Cardiac muscle cell (in vitro differentiated cells and primary cell): ENCODE results near the gene WSCD2. TPM values are rescaled to one million over a fixed set of nuclear protein-coding genes. Genes with fewer than 3 reads are reported as not detected.

Source experiments
- DNase-seq, 2 donors: peaks; one replicate each; pipeline versions ENCODE4 v3.0.0 to v3.0.0-alpha.2; 2010 to 2017; ENCODE audit warnings: low read depth in 1 of 2, low spot score in 1 of 2
- H3K27ac ChIP-seq: fragments of 200-600 bp; sonication (generic); 2 replicates; pipeline ENCODE4 v1.5.1; 2016
- H3K27me3 ChIP-seq: fragments of 200-600 bp; sonication (generic); 2 replicates; pipeline ENCODE4 v1.6.0; 2016; ENCODE audit warnings: control low read depth
- H3K36me3 ChIP-seq: fragments of 200-600 bp; sonication (generic); 2 replicates; pipeline ENCODE4 v1.5.1; 2016; ENCODE audit warnings: control low read depth
- H3K4me1 ChIP-seq: fragments of 200-600 bp; sonication (generic); 2 replicates; pipeline ENCODE4 v1.8.1; 2017; ENCODE audit warnings: low read depth, mild to moderate bottlenecking, mixed run types
- H3K4me3 ChIP-seq: fragments of 200-600 bp; sonication (generic); 2 replicates; pipeline ENCODE4 v1.5.1; 2016; ENCODE audit warnings: mild to moderate bottlenecking
- H3K9me3 ChIP-seq: fragments of 200-600 bp; sonication (generic); 2 replicates; pipeline ENCODE4 v1.5.1; 2017; ENCODE audit warnings: low read depth, mild to moderate bottlenecking, control low read depth
- polyA plus RNA-seq: library from polyadenylated mRNA; unstranded; fragments of >200 nt; fragmentation: Nextera tagmentation; extraction: Ambion mirVana; gene quantifications from 2 replicates; pipeline ENCODE4 v1.2.1, GENCODE V29; 2016
- total RNA-seq: library from RNA; depleted of rRNA; stranded (reverse); fragments of >200 nt; gene quantifications from 2 replicates; pipeline ENCODE4 v1.2.3, GENCODE V29; 2016
- TF ChIP-seq, protein P1 (sequence below): IDR thresholded peaks from 2 replicates; pipeline ENCODE4 v1.5.1; 2012; ENCODE audit warnings: low read depth, mild to moderate bottlenecking, low read length

Gene WSCD2
- total and polyA plus RNA-seq, 2 experiments from 2014 or later: 7.0 to 7.1 TPM

DNA sequence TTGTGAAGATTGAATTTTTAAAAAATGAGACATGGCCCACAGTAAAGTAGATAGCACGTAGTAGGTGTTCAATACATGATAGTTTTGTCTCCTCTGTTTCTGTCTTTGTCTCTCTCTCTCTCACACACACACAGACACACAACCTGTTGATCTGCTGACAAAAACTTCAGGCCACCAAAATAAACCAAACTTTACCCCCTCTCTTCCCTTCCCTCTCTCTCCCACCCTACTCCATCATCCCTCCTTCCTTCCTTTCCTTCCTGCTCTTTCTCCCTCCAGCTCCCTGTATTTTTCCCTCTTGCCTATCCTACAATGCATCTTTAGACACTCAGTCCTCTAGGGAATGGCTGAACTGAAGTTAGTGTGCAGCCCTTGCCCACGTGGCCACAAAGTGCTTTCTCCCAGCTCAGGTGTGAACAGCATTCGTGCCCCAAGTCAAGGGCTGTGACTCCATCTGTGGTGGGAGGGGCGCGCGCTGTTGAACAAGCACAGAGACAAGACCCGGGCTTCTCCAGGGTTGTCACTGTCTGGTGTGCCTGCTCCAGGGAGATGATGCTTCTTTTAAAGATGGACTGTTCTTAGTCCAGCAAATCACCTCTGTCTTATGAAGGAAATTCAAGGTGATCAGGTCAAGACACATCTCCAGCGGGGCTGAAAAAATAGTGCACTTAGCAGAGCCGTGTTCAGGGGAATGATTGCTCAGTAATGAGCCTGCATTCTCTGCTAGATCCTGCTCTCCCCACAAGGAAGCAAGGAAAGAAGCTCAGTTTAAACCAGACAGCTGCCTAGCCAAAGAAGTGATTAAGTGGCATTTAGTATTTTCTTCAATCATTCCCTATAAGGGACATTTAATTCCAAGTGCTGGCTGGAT lies 75.3 kb downstream of the WSCD2 start:
- no peak overlapping the region for H3K27ac ChIP-seq
- no peak for DNase-seq

DNA sequence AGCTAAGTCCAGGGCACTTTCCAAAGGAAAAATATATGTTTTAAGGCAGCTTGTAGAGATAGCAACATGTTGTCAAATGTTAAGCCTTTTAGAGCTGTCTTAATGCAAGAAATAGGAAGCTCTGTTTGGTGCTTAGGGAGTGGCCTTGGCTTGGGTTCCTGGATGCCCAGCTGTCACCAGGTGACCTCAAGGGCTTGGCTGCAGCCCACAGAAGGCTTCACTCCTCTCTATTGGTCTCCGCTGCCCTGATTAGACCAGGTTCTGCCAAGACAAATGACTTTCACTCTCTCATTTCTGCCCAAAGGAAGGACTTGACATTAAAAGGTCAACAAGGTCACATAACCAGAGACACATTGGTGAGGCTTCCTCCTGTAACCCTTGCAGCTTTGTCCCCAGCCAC lies 76.8 kb downstream of the WSCD2 start:
- no peak overlapping the region for H3K4me3 ChIP-seq
- H3K36me3 ChIP-seq: no peaks in the 10 kb centered on the region
- no peaks in the 10 kb centered on the region for H3K4me1 ChIP-seq
- no peak overlapping the region for H3K27ac ChIP-seq
- no peaks in the 10 kb centered on the region for H3K9me3 ChIP-seq
- no peaks in the 10 kb centered on the region for H3K27me3 ChIP-seq
- no peak for DNase-seq
- TF ChIP-seq, protein P1, sequence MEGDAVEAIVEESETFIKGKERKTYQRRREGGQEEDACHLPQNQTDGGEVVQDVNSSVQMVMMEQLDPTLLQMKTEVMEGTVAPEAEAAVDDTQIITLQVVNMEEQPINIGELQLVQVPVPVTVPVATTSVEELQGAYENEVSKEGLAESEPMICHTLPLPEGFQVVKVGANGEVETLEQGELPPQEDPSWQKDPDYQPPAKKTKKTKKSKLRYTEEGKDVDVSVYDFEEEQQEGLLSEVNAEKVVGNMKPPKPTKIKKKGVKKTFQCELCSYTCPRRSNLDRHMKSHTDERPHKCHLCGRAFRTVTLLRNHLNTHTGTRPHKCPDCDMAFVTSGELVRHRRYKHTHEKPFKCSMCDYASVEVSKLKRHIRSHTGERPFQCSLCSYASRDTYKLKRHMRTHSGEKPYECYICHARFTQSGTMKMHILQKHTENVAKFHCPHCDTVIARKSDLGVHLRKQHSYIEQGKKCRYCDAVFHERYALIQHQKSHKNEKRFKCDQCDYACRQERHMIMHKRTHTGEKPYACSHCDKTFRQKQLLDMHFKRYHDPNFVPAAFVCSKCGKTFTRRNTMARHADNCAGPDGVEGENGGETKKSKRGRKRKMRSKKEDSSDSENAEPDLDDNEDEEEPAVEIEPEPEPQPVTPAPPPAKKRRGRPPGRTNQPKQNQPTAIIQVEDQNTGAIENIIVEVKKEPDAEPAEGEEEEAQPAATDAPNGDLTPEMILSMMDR: no peak

More for the DNA sequence above, 75.3 kb downstream of the WSCD2 start:
- TF ChIP-seq, protein P1: no peak
- H3K36me3 ChIP-seq: no peaks in the 10 kb centered on the region
- no peaks in the 10 kb centered on the region for H3K9me3 ChIP-seq
- no peaks in the 10 kb centered on the region for H3K27me3 ChIP-seq
- no peaks in the 10 kb centered on the region for H3K4me1 ChIP-seq
- no peak overlapping the region for H3K4me3 ChIP-seq

DNA sequence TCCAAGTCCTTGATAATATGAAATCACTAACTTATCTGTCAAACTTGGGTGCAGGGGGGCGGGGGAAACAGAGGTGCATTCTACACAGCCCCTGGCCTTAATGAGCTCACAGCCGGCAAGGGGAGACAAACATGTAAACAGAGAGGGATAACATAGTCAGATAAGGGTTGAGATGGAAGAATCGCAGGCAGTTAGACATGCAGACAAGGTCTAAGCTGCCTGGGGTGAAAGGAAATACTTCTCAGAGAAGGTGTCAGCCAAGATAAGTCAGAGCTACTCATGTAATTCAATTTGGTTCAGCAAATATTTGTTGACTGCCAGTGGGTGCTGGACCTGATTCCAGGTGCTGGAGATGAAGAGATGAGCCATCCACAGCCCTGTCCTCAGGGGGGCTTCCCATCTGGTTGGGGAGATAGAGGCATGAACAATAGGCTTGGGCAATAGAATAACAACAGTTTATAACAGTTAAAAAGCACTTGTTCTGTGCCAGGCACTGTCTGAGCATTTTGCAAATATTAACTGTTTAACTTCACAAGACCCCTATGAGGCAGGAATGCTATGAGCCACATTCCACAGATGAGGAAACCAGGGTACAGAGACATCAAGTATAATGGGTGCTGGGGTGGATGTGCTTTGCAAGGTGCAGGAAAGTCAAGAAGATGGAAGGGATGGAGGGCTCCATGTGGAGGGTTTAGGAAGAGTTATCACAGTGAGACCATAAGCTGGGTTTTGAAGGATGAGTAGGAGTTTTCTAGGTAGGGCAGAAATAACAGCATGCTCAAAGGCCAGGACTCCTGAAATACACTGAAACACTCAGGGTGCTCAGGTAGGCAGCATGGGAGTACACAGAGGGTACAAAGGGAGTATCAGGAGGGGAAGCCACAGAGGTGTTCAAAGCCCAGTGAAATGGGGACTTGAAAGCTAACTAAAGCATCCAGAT lies 79.0 kb downstream of the WSCD2 start:
- no peak for DNase-seq
- TF ChIP-seq, protein P1: no peak
- no peak overlapping the region for H3K27ac ChIP-seq
- no peak overlapping the region for H3K4me3 ChIP-seq
- H3K27me3 ChIP-seq: no peaks in the 10 kb centered on the region
- no peaks in the 10 kb centered on the region for H3K9me3 ChIP-seq
- no peaks in the 10 kb centered on the region for H3K4me1 ChIP-seq
- H3K36me3 ChIP-seq: no peaks in the 10 kb centered on the region

DNA sequence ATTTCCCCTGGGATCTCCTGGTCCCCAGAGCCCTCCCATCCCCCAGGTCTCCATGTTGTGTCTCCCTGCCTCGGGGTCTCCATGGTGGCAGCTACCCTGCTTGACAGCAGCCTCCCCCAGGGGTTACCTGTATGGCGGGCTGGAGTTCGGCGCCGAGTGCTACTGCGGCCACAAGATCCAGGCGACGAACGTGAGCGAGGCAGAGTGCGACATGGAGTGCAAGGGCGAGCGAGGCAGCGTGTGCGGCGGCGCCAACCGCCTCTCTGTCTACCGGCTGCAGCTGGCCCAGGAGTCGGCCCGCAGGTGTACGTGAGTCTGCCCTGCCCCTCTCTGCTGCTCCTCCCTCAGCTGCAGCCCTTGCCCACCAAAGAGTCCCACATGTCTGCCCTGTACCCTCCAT lies 80.9 kb downstream of the WSCD2 start:
- H3K4me1 ChIP-seq: no peaks in the 10 kb centered on the region
- no peaks in the 10 kb centered on the region for H3K36me3 ChIP-seq
- H3K4me3 ChIP-seq: no peak overlapping the region
- H3K9me3 ChIP-seq: no peaks in the 10 kb centered on the region
- TF ChIP-seq, protein P1: no peak
- H3K27ac ChIP-seq: no peak overlapping the region
- H3K27me3 ChIP-seq: no peaks in the 10 kb centered on the region
- DNase-seq: no peak

DNA sequence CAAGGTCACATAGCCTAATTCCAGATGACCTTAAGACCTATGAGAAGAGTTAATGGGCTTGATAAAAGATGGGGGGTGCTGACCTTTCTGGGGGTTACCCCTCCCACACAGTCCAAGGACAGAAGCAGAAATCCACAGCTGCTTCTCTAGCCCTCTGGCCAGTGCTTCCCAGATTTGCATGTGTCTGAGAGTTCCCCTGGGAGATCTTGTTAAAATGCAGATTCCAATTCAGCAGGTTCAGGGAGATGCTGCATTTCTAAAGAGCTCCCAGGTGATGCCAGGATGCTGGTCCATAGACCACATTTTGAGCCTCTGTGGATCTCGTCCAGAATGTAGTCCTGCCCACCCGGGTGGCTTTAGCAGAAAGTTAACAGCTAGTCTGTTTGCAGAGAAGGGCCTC lies 82.1 kb downstream of the WSCD2 start:
- DNase-seq: no peak
- Histone ChIP-seq H3K36me3 (no peaks in the 10 kb centered on the region), H3K27ac (no peak overlapping the region), H3K9me3 (no peaks in the 10 kb centered on the region), H3K27me3 (no peaks in the 10 kb centered on the region), H3K4me1 (no peaks in the 10 kb centered on the region), H3K4me3 (no peak overlapping the region)
- TF ChIP-seq, protein P1: no peak
